ENCODE results near the gene UQCRC2.
"Not testable (repeated sequence)": the region's sequence is repeated elsewhere in the genome, so short reads cannot be mapped to it uniquely, and the experiment has no call there.

Gene UQCRC2

DNA sequence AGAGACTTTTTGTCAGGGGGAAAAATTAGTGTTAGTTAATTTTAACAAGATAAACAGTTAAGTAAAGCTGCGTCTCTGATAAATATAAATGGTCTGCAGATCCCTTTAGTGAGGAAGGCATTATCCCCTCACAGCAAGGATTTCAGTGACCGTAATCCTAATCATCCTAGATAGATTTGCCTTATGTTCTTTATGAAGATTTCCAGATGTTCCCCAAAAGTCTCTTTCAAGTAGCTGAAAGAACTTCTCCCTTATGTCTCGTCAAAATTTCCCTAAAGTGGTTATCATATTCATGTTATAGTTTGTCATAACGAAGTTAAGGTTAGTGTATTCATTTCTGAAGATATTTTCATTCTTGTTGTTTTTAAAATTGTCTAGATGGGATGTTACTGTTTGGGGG, 60.3 kb downstream of the UQCRC2 start:
- DNase-seq, result no peak

- no peak for DNase-seq
Observed at GRCh38 chr16:22014271-22014873, 61.2 kb downstream of the UQCRC2 start.

DNA sequence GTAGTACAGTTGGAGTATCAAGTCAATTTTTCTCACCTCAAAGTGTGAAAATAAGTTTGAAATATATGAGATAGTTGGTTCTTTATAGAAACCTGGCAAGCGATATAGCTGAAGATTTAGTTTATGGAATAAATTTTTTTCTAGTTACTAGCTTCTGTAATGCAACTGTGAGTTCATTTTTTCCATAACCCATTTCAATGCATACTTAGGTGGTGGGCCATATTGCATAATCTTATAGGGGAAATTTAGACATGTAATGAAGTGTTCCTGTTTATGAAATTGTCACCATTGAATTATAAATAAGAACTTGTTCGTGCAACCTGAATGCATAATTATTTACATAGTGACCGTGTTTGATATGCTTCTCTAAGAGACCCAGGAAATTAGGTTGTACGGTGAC, 63.8 kb downstream of the UQCRC2 start:
- no peak for DNase-seq

DNA sequence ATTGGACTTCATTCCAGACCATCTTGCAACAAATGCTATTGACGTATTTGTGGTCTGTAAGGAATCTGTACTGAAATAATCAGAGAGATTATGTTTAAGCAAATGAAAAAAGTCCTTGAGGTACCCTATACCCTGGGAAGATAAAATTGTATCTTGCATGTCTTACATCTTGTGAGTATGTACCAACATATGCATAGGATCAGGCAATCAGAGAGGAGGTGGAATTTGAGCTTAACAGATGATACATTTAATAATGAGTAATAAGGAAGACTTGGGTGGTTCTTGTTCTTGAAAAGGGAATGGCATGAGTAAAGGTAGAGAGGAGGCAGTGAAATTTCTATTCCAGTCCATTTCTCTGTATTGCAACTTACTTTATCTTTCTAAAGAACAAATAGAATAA, 65.4 kb downstream of the UQCRC2 start:
- no peak for DNase-seq

GRCh38 chr16:22022151-22022550, 69.0 kb downstream of the UQCRC2 start:
- DNase-seq, result no peak

GRCh38 chr16:22023505-22023904, 70.3 kb downstream of the UQCRC2 start:
- no peak for DNase-seq

- DNase-seq, result not testable (repeated sequence)
Observed at GRCh38 chr16:22024785-22025184, 71.6 kb downstream of the UQCRC2 start.

DNA sequence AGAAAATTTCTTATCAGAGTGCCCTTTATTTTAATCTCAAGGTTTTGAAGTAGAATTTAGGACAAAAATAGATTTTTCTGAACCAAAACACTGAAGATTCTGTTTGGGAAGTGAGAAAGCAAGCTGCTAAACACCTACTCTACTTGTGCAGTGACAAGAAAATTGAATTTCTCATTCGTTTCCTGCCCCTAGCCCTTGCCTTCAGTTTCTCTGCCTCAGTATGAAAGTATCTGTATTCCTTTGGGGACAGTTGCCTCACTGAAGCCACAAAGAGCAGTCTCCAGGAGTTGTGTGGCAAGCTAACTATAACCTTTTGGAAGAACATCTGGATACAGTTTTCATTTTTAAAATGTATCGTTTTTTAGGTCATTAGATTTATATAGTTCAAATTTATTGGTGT, 74.5 kb downstream of the UQCRC2 start:
- no peak for DNase-seq

GRCh38 chr16:22029632-22030031, 76.5 kb downstream of the UQCRC2 start:
- no peak for DNase-seq

DNA sequence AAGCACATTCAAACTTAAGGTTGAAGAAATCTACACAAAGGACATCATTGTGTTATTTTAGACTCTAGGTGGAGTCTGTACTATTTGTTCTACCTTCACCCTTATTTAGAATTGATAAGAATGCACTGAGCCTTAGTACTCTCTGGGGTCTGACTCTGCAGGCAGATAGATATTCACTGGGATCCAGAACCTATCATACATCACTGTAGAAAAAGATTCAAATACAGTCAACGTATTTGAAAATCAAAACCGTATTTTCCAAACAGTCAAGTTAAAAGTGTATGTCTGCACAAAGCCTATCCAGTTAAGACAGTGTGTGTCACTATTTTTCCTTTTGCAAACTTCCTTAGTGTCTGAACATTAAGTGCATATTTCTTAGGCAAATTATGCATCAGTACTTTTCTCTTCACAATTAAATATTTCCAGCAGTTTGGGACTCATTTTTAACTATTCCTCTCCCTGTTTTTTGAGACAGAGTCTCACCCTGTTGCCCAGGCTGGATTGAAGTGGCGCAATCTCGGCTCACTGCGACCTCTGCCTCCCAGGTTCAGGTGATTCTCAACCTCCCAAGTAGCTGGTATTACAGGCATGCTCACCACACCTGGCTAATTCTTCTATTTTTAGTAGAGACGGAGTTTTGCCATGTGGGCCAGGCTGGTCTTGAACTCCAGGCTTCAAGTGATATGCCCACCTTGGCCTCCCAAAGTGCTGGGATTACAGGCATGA, 77.1 kb downstream of the UQCRC2 start:
- DNase-seq, result no peak

GRCh38 chr16:22031483-22032083, 78.4 kb downstream of the UQCRC2 start:
- peak; percentile 63 for DNase-seq

All from OCI-M1 (cell line).